CD1c-positive myeloid dendritic cell (primary cell): ENCODE data around the gene MAGEA6.
"Not testable (repeated sequence)": the region's sequence is repeated elsewhere in the genome, so short reads cannot be mapped to it uniquely, and the experiment has no call there.

Source experiments
- DNase-seq: peaks from one replicate; pipeline ENCODE4 v3.0.0-alpha.2; 2016; ENCODE audit errors: extremely low spot score

The MAGEA6 gene, protein sequence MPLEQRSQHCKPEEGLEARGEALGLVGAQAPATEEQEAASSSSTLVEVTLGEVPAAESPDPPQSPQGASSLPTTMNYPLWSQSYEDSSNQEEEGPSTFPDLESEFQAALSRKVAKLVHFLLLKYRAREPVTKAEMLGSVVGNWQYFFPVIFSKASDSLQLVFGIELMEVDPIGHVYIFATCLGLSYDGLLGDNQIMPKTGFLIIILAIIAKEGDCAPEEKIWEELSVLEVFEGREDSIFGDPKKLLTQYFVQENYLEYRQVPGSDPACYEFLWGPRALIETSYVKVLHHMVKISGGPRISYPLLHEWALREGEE

DNA sequence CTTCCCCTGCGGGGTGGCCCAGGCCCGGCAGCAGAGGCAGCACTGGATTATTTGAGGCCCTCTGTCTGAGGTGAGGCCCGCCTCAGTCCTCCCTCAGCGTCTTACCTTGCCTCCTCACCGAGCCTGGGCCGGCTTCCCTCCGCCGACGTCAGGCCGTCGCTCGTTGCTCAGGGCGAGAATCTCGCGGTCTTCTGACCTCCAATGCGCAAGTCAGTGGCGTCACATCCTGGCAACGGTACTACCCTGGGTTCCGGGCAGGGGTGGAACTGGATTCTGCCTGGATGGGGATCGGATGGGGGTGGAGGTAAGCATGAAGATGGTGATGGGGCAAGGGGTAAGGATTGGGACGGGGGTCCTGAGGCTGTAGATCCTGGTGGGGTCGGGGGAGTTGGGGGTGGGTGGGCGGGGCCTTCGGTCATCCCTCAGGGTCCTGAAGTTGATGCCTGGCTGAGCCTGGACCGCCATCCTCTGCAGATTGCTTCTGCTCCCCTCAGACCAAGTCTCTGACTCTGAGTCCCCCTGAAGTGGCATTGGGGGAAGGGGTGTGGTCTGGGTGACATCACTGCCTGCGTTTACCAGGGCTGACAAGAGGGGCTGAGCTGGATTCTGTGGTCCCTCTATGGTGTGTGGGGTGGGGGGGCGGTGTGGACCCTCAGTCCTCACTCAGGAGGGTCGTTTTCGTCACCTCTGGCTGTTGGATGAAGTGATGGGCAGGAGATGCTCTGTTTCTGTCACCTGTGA is at the start of gene MAGEA6:
MAGEA6 (minus strand) TSS at position 141 of the 741 bp plus-strand sequence. CDS start 2,039 bp downstream, outside the sequence.
- DNase-seq: not testable (repeated sequence)

GRCh38 chrX:152819266-152819665 is 49.8 kb upstream of the MAGEA6 start:
- DNase-seq: no peak

GRCh38 chrX:152818356-152818755 is 48.9 kb upstream of the MAGEA6 start:
- no peak for DNase-seq

- DNase-seq: no peak
Measured at GRCh38 chrX:152817078-152817764, 47.7 kb upstream of the MAGEA6 start.

GRCh38 chrX:152814048-152814447 is 44.6 kb upstream of the MAGEA6 start:
- DNase-seq: no peak

GRCh38 chrX:152813206-152813605 is 43.7 kb upstream of the MAGEA6 start:
- no peak for DNase-seq

DNA sequence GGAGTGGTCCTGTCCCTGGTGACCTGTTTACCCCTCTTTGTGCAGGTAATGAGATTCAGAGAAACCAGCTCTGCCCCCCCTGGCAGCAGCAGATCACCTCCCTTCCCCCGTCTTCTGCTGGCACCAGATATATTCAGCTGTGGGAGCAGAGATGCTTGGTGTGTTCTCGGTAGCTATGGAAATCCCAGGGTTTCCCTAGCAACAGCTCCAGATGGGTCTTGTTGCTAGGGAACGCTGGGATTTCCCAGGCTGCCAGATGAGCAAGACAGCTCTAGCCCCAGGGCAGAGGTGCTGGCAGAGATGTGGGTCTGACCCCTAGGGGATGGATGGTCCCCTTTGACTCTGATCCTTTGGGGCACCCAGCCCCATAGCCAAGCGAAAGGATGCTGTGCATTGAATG is 40.9 kb upstream of the MAGEA6 start:
- no peak for DNase-seq

GRCh38 chrX:152806035-152806434 is 36.5 kb upstream of the MAGEA6 start:
- no peak for DNase-seq

- DNase-seq: no peak
Measured at GRCh38 chrX:152798945-152799344, 29.5 kb upstream of the MAGEA6 start.

- DNase-seq: not testable (repeated sequence)
Measured at GRCh38 chrX:152787062-152787461, 17.6 kb upstream of the MAGEA6 start.

DNA sequence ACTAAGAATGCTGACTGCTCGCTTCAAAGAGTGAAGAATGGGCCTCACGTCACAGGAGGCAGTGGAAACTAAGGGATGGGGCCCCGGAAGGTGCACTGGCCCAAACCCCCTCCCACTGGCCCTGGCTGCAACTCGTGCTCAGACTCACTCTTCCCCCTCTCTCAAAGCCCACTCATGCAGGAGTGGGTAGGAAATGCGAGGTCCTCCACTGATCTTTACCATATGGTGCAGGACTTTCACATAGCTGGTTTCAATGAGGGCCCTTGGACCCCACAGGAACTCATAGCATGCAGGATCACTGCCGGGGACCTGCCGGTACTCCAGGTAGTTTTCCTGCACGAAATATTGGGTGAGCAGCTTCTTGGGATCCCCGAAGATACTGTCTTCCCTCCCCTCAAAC is 2.9 kb downstream of the MAGEA6 start:
- not testable (repeated sequence) for DNase-seq

DNA sequence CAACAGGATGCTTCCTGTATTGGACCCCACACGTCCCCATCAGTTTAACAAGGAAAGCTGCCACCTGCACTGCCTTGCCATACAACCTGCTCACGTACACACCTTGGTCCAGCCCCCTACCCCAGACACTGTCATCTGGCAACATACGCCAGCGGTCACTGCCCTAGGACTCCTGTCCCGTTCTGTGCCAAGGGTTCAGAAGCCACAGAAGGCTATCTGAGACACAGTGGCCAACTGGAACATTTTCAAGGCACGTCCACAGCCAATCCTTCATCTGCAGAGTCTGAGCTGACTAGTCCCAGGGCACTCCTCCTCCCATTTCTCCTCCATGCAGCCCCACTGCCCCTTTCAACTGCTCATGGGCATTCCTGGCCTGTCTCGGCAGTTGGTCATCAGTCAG is 7.9 kb downstream of the MAGEA6 start:
- not testable (repeated sequence) for DNase-seq

GRCh38 chrX:152759544-152759943 is 9.9 kb downstream of the MAGEA6 start:
- DNase-seq: not testable (repeated sequence)

DNA sequence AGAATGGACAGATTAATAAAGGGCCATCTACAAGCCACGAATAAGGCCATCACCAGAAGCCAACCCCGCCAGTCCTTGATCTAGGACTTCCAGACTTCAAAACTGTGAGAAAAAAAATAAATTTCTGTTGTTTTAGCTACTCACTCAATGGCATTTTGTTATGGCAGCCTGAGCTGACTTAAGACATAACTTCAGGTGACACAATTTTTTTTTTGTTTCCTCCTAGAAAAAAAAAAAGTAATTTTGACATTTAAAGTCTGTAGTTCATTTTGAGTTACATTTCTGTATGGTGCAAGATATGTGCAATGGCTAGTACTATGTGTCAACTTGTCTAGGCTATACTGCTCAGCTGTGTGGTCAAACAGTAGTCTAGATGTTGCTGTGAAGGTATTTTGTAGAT is 10.6 kb downstream of the MAGEA6 start, which contains the start of gene CSAG3:
CSAG3 (plus strand) TSS at position 301 of the 400 bp plus-strand sequence.
- not testable (repeated sequence) for DNase-seq

DNA sequence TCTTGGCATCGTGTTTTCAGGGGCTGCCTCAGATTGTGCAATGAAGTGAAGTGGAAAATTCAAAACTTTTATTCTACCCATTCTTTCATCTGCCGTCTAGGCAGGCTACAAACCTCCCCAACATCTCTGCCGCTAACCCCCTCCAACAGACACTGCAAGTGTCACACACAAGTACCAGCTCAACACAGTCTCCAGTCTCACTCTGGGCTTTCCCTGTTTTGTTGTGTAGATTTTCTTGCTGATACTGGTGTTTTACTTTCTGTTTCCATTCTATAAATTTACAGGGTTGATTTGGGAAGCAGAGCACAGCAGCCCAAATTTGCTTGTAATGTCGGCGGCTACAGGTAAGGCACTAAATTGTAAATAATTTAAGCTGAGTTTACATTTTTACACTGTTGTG is 14.6 kb downstream of the MAGEA6 start:
- DNase-seq: not testable (repeated sequence)

GRCh38 chrX:152753686-152754650 is 15.5 kb downstream of the MAGEA6 start, which contains the start of gene MAGEA2:
MAGEA2 (minus strand) TSS chrX:152753842; CDS start chrX:152751363, 2,479 bp downstream.
- DNase-seq: not testable (repeated sequence)

- DNase-seq: no peak
Measured at GRCh38 chrX:152738560-152738959, 30.9 kb downstream of the MAGEA6 start.

- not testable (repeated sequence) for DNase-seq
Measured at GRCh38 chrX:152736528-152736927, 33.0 kb downstream of the MAGEA6 start.

GRCh38 chrX:152735860-152736511 is 33.5 kb downstream of the MAGEA6 start:
- DNase-seq: no peak

DNA sequence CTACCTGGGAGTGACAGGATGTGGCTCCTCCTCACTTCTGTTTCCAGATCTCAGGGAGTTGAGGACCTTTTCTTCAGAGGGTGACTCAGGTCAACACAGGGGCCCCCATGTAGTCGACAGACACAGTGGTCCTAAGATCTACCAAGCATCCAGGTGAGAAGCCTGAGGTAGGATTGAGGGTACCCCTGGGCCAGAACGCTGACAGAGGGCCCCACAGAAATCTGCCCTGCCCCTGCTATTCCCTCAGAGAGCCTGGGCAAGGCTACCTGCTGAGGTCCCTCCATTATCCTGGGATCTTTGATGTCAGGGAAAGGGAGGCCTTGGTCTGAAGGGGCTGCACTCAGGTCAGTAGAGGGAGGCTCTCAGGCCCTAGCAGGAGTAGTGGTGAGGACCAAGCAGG is 34.4 kb downstream of the MAGEA6 start:
- no peak for DNase-seq
